DMS 273 (cell line): ENCODE results near the gene TLE2.
"Not testable (repeated sequence)": the region's sequence is repeated elsewhere in the genome, so short reads cannot be mapped to it uniquely, and the experiment has no call there.

ENCODE experiments used
- DNase-seq: peaks from one replicate; lab custom pipeline; 2025; ENCODE audit not compliant: unreplicated experiment; lab: John Stamatoyannopoulos, UW

The TLE2 gene

GRCh38 chr19:2987797-2988196, 41.3 kb downstream of the TLE2 start:
- DNase-seq = no peak

GRCh38 chr19:2986951-2987524, 42.0 kb downstream of the TLE2 start:
- DNase-seq = peak; percentile 50

GRCh38 chr19:2984215-2984528, 44.9 kb downstream of the TLE2 start:
- no peak for DNase-seq

- peak; percentile 89 for DNase-seq
Measured at GRCh38 chr19:2983351-2984214, 45.5 kb downstream of the TLE2 start.

GRCh38 chr19:2982983-2983350, 46.1 kb downstream of the TLE2 start:
- peak; percentile 97 for DNase-seq

- DNase-seq = no peak
Measured at GRCh38 chr19:2982561-2982960, 46.5 kb downstream of the TLE2 start.

- no peak for DNase-seq
Measured at GRCh38 chr19:2981898-2982297, 47.2 kb downstream of the TLE2 start.

GRCh38 chr19:2978772-2979171, 50.3 kb downstream of the TLE2 start:
- DNase-seq = no peak

- no peak for DNase-seq
Measured at GRCh38 chr19:2978166-2978767, 50.8 kb downstream of the TLE2 start.

- DNase-seq = no peak
Measured at GRCh38 chr19:2977746-2978138, 51.3 kb downstream of the TLE2 start.

GRCh38 chr19:2977001-2977745, 51.9 kb downstream of the TLE2 start, which contains the start of gene TLE6:
TLE6 (plus strand) TSS chr19:2977564; CDS start chr19:2978234, 670 bp downstream.
- peak; percentile 98 for DNase-seq

GRCh38 chr19:2976609-2977000, 52.5 kb downstream of the TLE2 start:
- DNase-seq = no peak

- no peak for DNase-seq
Measured at GRCh38 chr19:2974342-2975041, 54.6 kb downstream of the TLE2 start.

- no peak for DNase-seq
Measured at GRCh38 chr19:2973229-2973628, 55.9 kb downstream of the TLE2 start.

GRCh38 chr19:2970201-2970835, 58.8 kb downstream of the TLE2 start:
- no peak for DNase-seq

- DNase-seq = peak; percentile 88
Measured at GRCh38 chr19:2969104-2969504, 60.0 kb downstream of the TLE2 start.

- no peak for DNase-seq
Measured at GRCh38 chr19:2967972-2968371, 61.1 kb downstream of the TLE2 start.

GRCh38 chr19:2964874-2965273, 64.2 kb downstream of the TLE2 start:
- DNase-seq = no peak

GRCh38 chr19:2963631-2964030, 65.4 kb downstream of the TLE2 start:
- not testable (repeated sequence) for DNase-seq

- no peak for DNase-seq
Measured at GRCh38 chr19:2963122-2963521, 66.0 kb downstream of the TLE2 start.
